Astrocyte (in vitro differentiated cells and primary cell): ENCODE results near the gene RGMB.

Experiments used
- EZH2 ChIP-seq: IDR thresholded peaks from 2 replicates; pipeline ENCODE4 v1.6.1; 2012; ENCODE audit warnings: mild to moderate bottlenecking, low read length, inconsistent platforms; ENCODE audit not compliant: insufficient read depth
- TF ChIP-seq, protein P1 (sequence below): IDR thresholded peaks from 2 replicates; pipeline ENCODE4 v1.5.1; 2011; ENCODE audit warnings: low read depth, mild to moderate bottlenecking, inconsistent platforms, low read length, moderate library complexity; ENCODE audit not compliant: insufficient read depth

DNA sequence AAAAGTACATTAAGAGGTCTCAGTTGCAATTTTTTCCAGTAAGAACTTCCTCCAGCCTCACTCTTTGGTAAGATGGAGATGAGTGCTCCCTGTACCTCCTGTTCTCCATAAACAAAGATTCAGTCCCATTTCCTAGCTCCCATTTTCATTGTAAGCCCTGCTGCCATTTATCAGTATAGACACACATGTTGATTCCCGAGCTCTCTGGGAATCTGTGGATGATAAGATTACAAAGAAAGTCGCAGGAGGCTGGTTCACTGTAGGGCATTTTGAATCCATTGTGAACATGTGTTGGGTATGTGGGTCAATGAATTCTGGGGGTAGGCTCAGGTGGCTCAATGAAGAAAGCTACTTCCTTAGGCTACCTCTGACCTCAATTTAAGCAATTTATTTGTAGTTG lies 36.7 kb downstream of the RGMB start:
- TF ChIP-seq, protein P1, sequence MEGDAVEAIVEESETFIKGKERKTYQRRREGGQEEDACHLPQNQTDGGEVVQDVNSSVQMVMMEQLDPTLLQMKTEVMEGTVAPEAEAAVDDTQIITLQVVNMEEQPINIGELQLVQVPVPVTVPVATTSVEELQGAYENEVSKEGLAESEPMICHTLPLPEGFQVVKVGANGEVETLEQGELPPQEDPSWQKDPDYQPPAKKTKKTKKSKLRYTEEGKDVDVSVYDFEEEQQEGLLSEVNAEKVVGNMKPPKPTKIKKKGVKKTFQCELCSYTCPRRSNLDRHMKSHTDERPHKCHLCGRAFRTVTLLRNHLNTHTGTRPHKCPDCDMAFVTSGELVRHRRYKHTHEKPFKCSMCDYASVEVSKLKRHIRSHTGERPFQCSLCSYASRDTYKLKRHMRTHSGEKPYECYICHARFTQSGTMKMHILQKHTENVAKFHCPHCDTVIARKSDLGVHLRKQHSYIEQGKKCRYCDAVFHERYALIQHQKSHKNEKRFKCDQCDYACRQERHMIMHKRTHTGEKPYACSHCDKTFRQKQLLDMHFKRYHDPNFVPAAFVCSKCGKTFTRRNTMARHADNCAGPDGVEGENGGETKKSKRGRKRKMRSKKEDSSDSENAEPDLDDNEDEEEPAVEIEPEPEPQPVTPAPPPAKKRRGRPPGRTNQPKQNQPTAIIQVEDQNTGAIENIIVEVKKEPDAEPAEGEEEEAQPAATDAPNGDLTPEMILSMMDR = no peak
- no peak for TF ChIP-seq EZH2
